Measurements from ENCODE around the gene TOB1. TPM values are rescaled to one million over a fixed set of nuclear protein-coding genes. Genes with fewer than 3 reads are reported as not detected.
A peak's percentile ranks its signal among the peaks of the same experiment; 100 is the strongest.

Gene TOB1, protein sequence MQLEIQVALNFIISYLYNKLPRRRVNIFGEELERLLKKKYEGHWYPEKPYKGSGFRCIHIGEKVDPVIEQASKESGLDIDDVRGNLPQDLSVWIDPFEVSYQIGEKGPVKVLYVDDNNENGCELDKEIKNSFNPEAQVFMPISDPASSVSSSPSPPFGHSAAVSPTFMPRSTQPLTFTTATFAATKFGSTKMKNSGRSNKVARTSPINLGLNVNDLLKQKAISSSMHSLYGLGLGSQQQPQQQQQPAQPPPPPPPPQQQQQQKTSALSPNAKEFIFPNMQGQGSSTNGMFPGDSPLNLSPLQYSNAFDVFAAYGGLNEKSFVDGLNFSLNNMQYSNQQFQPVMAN
- total RNA-seq, result 28.9 and 36.5 TPM in 2 replicates
- total RNA-seq (2013), result 12.2 TPM
- polyA plus RNA-seq, result 10.3 and 23.3 TPM in 2 replicates
- 17.7 and 64.4 TPM in 2 replicates for polyA minus RNA-seq

DNA sequence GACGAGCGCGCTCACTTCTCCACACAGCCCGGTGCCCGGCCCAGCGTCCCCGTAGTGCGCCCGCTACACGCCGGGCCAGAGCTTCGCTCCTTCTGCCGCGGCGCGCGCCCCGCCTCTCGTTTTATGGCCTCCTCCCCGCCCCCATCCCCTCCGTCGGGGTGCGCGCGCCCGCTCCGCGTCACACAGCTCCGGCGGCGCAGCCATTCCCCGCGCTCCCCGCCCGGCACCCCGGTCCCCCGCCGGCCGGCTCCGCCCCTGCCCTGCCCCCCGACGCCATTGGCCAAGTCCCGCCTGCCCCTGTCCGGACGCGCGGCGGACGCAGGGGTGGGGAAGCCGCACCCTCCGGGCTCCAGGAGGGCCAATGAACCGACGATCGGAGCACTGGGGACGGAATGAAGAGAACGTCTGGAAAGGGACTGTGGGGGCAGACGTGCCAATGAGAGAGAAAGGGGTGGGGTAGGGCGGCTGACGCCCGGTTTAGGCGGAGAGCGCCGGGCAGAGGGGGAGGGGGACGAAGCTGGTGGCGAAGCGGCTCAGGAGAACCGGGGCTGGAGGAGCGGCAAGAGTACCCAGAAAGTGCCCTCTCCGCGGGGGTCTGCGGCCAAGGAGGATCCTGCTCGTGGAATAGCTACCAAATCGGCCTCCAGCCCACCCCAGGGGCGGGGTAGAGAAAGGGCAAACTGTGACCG, at the start of gene TOB1:
TSS of gene TOB1 (minus strand) at position 94 of the 689 bp plus-strand sequence. CDS start 2,337 bp downstream, outside the sequence.
- Histone ChIP-seq H3K36me3 (replicated peaks in 1 of 2; ENCODE audit: control extremely low read depth in 1 of 2, control insufficient read depth in 1 of 2, extremely low read depth in 1 of 2, insufficient read depth in 2 of 2, low read length in 1 of 2) (peaks cover 5 to 12% of the 10 kb centered on the region in 2 experiments), H3K4me3 (ENCODE audit: control extremely low read depth in 1 of 5, extremely low read depth in 1 of 5, insufficient read depth in 1 of 5, low read depth in 2 of 5, low read length in 4 of 5) (peak within 1 kb of the TSS; percentile 82 to 98 (median 93)), H3K9ac (ENCODE audit: low read length) (peak within 1 kb of the TSS; percentile 98), H4K20me1 (ENCODE audit: control insufficient read depth, insufficient read depth, low read length, poor library complexity, severe bottlenecking) (no peaks in the 10 kb centered on the region), H3K79me2 (ENCODE audit: control insufficient read depth, insufficient read depth, low read length) (peaks cover 43% of the 10 kb centered on the region), H3K27ac (ENCODE audit: low read length in 2 of 2) (peak within 1 kb of the TSS; percentile 95 to 97), H3K9me3 (ENCODE audit: control extremely low read depth in 1 of 3, control insufficient read depth in 2 of 3, insufficient read depth in 1 of 3, low read length in 2 of 3) (no peaks in the 10 kb centered on the region), H3K4me2 (replicated peaks; ENCODE audit: low read depth, low read length, poor library complexity, severe bottlenecking) (peak within 1 kb of the TSS; percentile 81), H3K27me3 (replicated peaks in 1 of 4; ENCODE audit: control extremely low read depth in 1 of 4, control insufficient read depth in 3 of 4, insufficient read depth in 4 of 4, low read length in 3 of 4) (no peaks in the 10 kb centered on the region), H3K4me1 (ENCODE audit: control insufficient read depth in 2 of 2, insufficient read depth in 2 of 2, low read length in 2 of 2) (peaks cover 20 to 22% of the 10 kb centered on the region in 2 donors), H2AFZ (ENCODE audit: insufficient read depth, low read depth, low read length, poor library complexity, severe bottlenecking) (peak within 1 kb of the TSS; percentile 88)
- intact Hi-C loops (cut with micrococcal nuclease), result loop anchor here (1.0 to 5.0 kb wide), 8 partner anchors 14 to 394 kb away; partner anchors contain the start of genes ANKRD40, CACNA1G, MBTD1 and NME1
- Mint-ChIP-seq H3K4me1 (peaks cover 42% of the 10 kb centered on the region), H3K27ac (peak within 1 kb of the TSS; percentile 99), H3K9me3 (ENCODE audit: insufficient read depth) (no peaks in the 10 kb centered on the region), H3K27me3 (no peaks in the 10 kb centered on the region), H3K4me3 (peak within 1 kb of the TSS; percentile 97)
- peak; percentile 76 for ATAC-seq (ENCODE audit: low read depth)
- peak; percentile 98 for DNase-seq
- CTCF ChIA-PET, result interaction anchor here (0.6 to 9.4 kb wide), 12 partner anchors 9 to 743 kb away, joined by 3 to 125 read pairs (median 4); partner anchors contain the start of gene NME1
- POLR2A ChIA-PET, result interaction anchor here (0.6 to 3.9 kb wide), 28 partner anchors 10 to 1189 kb away, joined by 3 to 41 read pairs (median 4); partner anchors contain the start of genes LRRC59, LUC7L3, MBTD1 and NME1
- under 1% methylated on average over 68 of the region's 75 CpGs for WGBS (ENCODE audit: insufficient coverage)
- TF ChIP-seq EZH2 (IDR thresholded peaks at IDR 0.05; ENCODE audit: borderline replicate concordance, insufficient read depth, low read depth, low read length, poor library complexity, severe bottlenecking), result no peak
- TF ChIP-seq, protein P1, sequence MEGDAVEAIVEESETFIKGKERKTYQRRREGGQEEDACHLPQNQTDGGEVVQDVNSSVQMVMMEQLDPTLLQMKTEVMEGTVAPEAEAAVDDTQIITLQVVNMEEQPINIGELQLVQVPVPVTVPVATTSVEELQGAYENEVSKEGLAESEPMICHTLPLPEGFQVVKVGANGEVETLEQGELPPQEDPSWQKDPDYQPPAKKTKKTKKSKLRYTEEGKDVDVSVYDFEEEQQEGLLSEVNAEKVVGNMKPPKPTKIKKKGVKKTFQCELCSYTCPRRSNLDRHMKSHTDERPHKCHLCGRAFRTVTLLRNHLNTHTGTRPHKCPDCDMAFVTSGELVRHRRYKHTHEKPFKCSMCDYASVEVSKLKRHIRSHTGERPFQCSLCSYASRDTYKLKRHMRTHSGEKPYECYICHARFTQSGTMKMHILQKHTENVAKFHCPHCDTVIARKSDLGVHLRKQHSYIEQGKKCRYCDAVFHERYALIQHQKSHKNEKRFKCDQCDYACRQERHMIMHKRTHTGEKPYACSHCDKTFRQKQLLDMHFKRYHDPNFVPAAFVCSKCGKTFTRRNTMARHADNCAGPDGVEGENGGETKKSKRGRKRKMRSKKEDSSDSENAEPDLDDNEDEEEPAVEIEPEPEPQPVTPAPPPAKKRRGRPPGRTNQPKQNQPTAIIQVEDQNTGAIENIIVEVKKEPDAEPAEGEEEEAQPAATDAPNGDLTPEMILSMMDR (IDR thresholded peaks at IDR 0.05), result no peak
